GM19455 (cell line): ENCODE data around the gene S100A8.

Experiments used
- ATAC-seq: cut with Tn5 transposase; IDR thresholded peaks from one replicate; pipeline ENCODE4 v1.9.1; 2021; ENCODE audit not compliant: unreplicated experiment

S100A8 gene

GRCh38 chr1:153364156-153364555 is 26.7 kb downstream of the S100A8 start:
- no peak for ATAC-seq

- ATAC-seq: no peak
Measured at GRCh38 chr1:153363641-153364040, 27.2 kb downstream of the S100A8 start.

GRCh38 chr1:153362187-153362775 is 28.6 kb downstream of the S100A8 start:
- ATAC-seq: no peak

GRCh38 chr1:153361480-153362109 is 29.3 kb downstream of the S100A8 start:
- ATAC-seq: no peak

GRCh38 chr1:153360592-153361479 is 30.0 kb downstream of the S100A8 start:
- ATAC-seq: no peak

GRCh38 chr1:153360190-153360589 is 30.7 kb downstream of the S100A8 start:
- ATAC-seq: no peak

GRCh38 chr1:153359241-153359640 is 31.6 kb downstream of the S100A8 start:
- no peak for ATAC-seq

GRCh38 chr1:153358691-153358975 is 32.2 kb downstream of the S100A8 start:
- ATAC-seq: no peak

- ATAC-seq: no peak
Measured at GRCh38 chr1:153357853-153358690, 32.8 kb downstream of the S100A8 start, which contains the start of gene S100A9. Gene S100A9, plus strand, starts transcription at chr1:153357854. Its CDS starts 430 bp downstream, at chr1:153358284.

GRCh38 chr1:153357076-153357852 is 33.6 kb downstream of the S100A8 start:
- ATAC-seq: no peak

- ATAC-seq: no peak
Measured at GRCh38 chr1:153356392-153357075, 34.3 kb downstream of the S100A8 start.

GRCh38 chr1:153355445-153356071 is 35.3 kb downstream of the S100A8 start:
- no peak for ATAC-seq

GRCh38 chr1:153354515-153355193 is 36.2 kb downstream of the S100A8 start:
- no peak for ATAC-seq

GRCh38 chr1:153353226-153353947 is 37.5 kb downstream of the S100A8 start:
- ATAC-seq: no peak

GRCh38 chr1:153352523-153352922 is 38.4 kb downstream of the S100A8 start:
- peak; percentile 69 for ATAC-seq

GRCh38 chr1:153350321-153350957 is 40.4 kb downstream of the S100A8 start:
- ATAC-seq: no peak
